Putamen (tissue), 1 donor: ENCODE data around the gene ADAMTS9.
A peak's percentile ranks its signal among the peaks of the same experiment; 100 is the strongest.

Experiments
- DNase-seq: peaks from one replicate; pipeline ENCODE4 v3.0.0-alpha.2; 2016; ENCODE audit warnings: low spot score

ADAMTS9 gene

DNA sequence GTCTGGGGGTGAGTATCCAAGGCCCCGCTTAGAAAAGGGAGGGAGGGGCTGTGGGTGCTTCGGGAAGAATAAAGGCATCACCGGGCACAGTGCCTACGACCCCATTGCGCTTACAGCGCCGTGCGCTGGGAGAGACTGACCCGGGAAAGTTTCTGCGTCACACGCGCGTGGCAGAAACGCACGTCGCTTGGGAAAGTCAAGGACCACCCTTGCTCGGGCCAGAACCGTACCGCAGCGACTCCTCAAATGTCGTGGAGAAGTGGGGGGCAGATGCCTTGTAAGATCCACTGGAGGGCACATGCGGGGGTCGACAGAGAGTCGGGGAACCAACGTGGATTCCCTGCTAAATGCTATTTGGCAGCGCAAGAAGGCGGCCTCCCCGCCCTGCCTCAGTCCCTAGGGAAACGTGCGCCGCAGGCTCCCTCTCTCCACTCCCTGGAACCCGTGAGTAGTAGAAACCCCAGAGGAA is 2.4 kb downstream of the ADAMTS9 start:
- DNase-seq = peak; percentile 16

GRCh38 chr3:64684715-64685261 is 3.0 kb downstream of the ADAMTS9 start:
- peak; percentile 13 for DNase-seq

DNA sequence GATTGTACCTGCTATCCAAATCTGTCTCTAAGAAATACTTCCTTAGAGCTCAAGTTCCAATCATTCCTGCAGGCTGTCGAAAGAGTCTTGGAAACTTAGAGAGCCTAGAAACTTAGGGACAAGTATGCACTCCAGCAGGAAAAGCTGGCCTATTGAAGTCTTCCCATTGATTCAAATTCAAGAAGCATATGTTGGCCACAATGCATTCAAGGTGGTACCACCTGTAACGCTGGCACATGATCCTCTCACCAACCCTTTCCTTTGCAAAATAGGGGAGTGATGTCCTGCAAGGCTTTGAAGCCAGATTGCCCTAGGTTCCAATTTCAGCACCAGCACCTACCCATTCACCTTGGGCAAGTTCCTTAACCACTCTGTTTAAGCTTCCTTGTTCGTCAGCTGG is 6.0 kb downstream of the ADAMTS9 start:
- no peak for DNase-seq

DNA sequence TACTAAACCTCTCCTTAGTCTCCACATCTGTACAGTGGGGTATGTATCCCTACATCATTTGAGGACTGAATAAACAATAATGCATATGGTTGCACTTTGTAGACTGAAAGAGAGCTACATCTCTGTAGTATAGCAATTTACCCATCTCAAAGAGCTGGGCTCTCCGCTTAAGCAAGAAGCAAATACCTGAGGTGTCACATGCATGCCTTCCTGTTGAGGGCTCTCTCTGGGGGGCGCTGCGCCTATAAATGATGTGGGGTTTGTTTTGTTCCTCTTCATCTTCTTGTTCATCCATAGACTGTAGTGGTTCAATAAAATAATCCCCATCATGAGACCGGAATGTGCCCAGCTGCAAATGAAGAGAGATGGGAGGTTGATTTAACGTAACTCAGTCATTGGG is 6.8 kb downstream of the ADAMTS9 start:
- DNase-seq = no peak

DNA sequence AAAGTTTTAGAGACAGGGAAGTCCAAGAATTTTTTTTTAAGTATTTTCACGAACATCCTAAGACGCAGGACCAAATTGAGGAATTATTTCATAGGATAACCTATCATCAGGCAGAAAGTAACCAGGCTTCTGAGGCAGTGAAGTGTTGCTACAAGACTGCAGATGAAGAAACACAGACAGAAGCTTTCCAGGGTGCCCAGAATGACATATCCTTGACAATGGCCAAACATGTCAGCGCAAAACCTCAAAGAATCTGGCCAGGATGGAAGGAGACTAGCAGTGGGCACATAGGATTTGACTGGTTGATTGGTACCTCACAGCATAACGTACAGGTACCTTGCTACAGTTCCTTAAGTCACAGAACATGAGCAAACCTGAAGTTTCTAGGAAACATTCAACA is 7.5 kb downstream of the ADAMTS9 start:
- no peak for DNase-seq

GRCh38 chr3:64677961-64678716 is 9.7 kb downstream of the ADAMTS9 start:
- DNase-seq = no peak

DNA sequence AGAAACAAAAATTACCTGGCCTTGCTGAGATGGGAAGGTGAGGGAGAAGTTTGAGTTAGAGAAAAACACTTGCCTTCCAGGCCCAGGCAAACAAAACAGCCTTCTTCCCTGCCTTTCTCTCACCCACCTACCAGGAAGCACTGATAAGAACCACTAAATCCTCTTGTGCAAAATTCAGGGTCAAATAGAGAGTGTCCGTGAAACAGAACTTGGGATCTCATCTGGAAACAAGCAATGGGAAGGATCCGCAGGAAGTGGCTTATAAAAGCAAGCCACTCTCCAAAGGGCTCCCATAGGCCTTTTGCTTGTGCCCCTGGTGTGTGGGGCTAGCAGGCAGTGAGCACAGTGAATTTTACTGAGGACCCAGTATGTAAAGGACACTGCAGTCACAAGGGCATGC is 11.0 kb downstream of the ADAMTS9 start:
- DNase-seq = no peak

GRCh38 chr3:64675687-64676247 is 12.0 kb downstream of the ADAMTS9 start:
- no peak for DNase-seq

DNA sequence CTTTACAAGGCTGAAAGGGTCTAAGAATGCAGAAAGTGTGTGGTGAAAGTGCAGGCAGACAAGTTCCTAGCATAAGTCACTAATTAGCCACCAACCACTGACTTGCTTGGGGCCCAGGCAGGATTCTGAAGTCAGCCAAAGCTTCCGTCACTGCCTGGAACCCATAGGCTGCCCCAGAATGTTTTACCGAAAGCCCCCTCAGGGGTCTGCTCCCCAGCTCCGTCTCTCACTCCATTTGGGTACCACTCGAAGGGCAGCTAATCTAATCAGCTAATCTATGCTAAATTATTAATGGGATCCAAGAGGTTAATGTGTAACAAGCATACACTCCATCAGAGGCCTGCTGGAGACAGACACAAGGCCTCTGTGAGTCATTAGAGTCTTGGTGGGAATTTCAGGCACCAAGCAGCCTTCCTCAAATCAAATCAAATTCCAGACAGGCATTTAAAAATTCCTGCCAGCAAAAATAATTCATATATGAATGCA is 13.2 kb downstream of the ADAMTS9 start:
- no peak for DNase-seq

DNA sequence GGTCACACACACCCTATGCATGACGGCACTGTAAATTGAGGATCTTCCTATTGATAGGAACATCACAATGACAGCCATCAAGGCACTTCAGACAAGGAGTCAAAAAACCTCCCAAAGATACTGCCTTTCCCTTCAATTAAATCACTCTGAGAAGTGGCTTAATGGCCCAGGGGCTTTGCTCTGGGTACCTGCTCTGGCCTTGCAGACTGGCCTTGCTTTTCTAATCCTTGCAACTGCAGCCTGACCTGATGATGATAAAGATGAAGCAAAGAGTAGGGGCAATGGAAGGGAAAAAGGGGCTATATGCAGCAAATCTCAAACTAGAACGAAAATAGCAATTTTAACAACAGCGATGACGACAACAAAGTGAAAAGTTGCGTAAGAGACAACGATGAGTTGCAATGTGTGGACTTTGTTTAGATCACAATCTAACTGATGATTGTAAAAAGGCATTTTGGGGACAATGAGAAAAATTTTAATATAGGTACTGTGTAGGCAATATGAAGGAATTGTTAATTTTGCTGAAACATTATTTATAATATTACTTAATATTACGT is 14.6 kb downstream of the ADAMTS9 start:
- no peak for DNase-seq

- DNase-seq = no peak
These were observed 19.0 kb downstream of the ADAMTS9 start for GRCh38 chr3:64668582-64669510.

- no peak for DNase-seq
These were observed 19.8 kb downstream of the ADAMTS9 start for GRCh38 chr3:64667887-64668581.

GRCh38 chr3:64667138-64667537 is 20.7 kb downstream of the ADAMTS9 start:
- DNase-seq = no peak

DNA sequence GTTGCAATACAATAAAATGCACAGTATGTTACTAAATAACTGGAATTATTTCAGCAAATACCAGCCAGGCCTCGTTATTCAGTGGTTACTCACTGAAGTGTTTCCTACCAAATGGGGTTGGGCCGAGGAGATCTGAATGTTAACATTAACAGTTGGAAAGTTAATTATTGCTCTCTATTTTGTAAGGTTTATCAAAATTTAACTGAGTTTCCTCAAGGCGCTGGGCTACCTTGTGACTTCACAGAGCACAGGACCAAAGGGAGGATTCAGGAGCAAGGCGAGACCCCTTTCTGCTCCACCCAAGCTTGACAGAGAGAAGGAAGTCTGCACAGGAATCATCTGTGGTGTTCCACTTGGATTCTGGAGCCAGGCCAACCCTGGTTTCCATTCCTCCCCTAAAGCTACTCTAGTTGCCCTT is 21.6 kb downstream of the ADAMTS9 start:
- no peak for DNase-seq

DNA sequence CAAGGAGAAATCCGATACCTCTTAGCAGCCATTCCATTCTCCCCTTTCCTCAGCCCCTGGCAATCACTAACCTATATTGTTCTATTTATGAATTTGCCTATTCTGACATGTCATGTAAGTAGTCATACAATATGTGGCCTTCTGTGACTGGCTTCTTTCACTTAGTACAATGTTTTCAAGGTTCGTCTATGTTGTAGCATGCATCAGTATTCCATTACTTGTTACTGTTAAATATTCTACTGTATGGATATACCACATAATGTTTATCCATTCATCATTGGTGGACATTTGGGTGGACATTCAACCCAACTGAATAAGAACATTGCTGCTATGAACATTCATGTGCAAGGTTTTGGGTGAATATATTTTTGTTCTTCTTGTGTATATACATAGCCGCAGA is 23.4 kb downstream of the ADAMTS9 start:
- no peak for DNase-seq

DNA sequence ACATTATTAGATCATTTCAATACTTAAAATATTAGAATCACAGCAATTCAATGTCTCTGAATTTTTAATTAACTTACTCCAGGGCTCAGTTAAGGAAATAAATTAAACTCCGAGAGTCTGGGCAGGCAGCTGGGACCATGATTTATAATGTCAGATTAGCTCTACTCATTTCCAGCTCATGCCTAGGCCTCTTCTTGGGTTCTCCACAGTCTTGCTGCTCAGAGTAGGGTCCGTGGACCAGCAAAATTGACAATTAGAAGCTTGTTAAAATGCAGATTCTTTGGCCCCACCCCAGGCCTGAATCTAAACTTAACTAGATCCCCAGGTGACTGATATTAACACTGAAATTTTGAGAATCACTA is 28.2 kb downstream of the ADAMTS9 start:
- DNase-seq = no peak

GRCh38 chr3:64658001-64658400 is 29.8 kb downstream of the ADAMTS9 start:
- DNase-seq = no peak

GRCh38 chr3:64656544-64656943 is 31.3 kb downstream of the ADAMTS9 start:
- no peak for DNase-seq

GRCh38 chr3:64655160-64655559 is 32.6 kb downstream of the ADAMTS9 start:
- no peak for DNase-seq

DNA sequence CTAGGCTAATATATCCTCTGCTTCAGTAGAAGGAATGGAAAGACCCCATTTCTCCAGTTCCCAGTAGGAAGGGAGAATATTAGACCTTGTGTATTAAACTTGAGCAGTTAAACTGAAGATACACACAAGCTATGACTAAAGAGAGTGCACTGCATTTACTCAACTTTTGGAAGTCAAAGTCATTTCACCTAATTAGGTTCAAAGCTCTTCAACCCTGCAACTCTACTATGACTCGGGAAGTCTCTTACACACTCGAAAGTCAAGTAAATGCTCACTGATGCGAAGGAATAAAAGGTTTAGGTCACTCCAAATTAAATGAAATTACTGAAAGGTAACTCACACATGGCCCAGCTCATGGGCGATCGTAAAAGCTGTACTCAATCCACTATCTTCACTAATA is 33.8 kb downstream of the ADAMTS9 start:
- no peak for DNase-seq

DNA sequence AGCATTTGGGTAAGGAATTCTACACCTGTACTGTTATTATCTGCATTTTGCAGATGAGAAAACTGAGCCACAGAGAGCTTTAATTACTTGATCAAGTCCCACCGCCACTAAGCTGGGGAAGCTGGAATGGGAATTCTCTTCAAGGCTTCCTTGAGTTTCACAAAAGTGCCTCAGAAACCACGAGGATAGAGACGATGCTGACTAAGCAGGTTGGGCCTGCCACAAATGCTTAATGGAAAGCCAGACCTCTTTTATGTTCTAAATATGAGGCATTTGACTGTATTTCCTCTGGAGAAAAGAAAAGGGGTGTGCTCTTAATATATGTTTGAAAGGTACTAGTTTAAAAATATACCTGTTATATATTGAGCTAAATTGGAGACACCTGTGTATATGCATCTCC is 34.7 kb downstream of the ADAMTS9 start:
- no peak for DNase-seq
